Measurements from ENCODE around the gene TUBB2A. TPM values are rescaled to one million over a fixed set of nuclear protein-coding genes. Genes with fewer than 3 reads are reported as not detected.
"Not testable (repeated sequence)": the region's sequence is repeated elsewhere in the genome, so short reads cannot be mapped to it uniquely, and the experiment has no call there.

The TUBB2A gene
- polyA plus RNA-seq = 100 to 1,000 TPM in 1 of 3 donors, 10 to 100 TPM in 2; 32.2 to 267 (median 39.8) TPM

DNA sequence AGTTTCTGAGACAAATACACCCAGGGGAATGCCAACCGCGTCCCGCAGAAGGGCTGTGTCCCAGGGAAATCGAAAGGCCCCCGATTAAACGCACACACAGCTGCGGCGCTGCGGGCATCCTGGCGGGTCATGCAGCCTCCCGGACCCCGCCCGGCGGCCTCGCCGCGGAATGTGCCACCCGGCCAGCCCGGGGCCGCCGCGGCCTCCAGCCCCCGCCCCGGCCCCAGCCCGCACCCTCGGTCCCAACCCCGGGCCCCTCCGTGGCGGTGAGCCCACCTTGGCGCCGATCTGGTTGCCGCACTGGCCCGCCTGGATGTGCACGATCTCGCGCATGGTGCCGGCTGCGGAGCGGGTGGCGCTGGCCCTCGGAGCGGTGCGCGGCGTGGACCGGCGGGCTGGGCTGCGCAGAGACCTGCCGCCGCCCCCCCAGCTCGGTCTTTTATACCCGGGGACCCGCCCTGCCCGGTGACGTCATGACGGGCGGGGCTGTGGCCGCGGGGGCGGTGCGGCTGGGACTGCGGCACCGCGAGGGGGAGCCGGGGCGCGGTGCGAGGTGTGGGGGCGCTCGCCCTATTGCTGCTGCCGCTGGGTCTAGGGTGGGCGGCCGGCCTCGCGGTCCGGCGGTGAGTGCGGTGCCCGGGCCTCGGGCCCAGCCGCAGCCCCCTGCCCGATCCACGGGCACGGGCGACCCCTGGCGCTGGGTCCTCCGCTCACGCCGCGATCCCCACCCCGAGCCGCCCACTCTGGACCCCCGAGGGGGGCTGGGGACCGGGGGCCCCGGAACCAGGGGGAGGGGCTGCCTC lies at the start of gene TUBB2A:
TUBB2A (minus strand) TSS at position 414 of the 803 bp plus-strand sequence; CDS start at position 333, 81 bp downstream.
- 1% methylated on average over 48 to 95 of the region's 95 CpGs for WGBS, 3 donors
- peak within 1 kb of the TSS; percentile 34 for H3K27ac ChIP-seq (ENCODE audit: low read depth, low read length)

GRCh38 chr6:3206339-3207015 lies 49.1 kb upstream of the TUBB2A start:
- 79 to 90% (median 81%) methylated on average over 7 of the region's 7 CpGs for WGBS, 3 donors
- H3K27ac ChIP-seq (ENCODE audit: low read depth, low read length) = no peak overlapping the region

DNA sequence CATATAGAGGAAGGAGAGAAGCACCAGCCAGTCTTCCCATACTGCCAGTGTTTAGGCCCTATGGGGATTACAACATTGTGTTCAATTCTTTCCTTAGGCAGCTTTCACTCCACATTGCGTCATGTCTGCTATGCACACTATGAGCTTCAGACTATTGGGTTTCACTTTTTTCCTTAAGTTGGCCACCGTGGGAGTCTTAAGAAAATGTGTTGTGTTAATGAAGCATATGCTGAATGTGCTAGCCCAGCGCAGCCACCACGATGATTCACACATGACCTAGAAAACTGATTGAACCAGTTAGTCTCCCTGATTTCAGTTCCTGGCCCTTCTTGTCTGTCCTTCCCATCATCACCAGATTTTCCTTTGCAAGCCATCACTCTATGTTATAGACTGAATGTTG lies 48.6 kb upstream of the TUBB2A start:
- H3K27ac ChIP-seq (ENCODE audit: low read depth, low read length) = no peak overlapping the region
- WGBS, 3 donors = 62 to 87% (median 74%) methylated on average over 4 of the region's 4 CpGs

- whole genome bisulfite sequencing, 3 donors = 88 to 92% (median 89%) methylated on average over 6 of the region's 6 CpGs
- H3K27ac ChIP-seq (ENCODE audit: low read depth, low read length) = no peak overlapping the region
Measured at GRCh38 chr6:3204921-3205320, 47.6 kb upstream of the TUBB2A start.

DNA sequence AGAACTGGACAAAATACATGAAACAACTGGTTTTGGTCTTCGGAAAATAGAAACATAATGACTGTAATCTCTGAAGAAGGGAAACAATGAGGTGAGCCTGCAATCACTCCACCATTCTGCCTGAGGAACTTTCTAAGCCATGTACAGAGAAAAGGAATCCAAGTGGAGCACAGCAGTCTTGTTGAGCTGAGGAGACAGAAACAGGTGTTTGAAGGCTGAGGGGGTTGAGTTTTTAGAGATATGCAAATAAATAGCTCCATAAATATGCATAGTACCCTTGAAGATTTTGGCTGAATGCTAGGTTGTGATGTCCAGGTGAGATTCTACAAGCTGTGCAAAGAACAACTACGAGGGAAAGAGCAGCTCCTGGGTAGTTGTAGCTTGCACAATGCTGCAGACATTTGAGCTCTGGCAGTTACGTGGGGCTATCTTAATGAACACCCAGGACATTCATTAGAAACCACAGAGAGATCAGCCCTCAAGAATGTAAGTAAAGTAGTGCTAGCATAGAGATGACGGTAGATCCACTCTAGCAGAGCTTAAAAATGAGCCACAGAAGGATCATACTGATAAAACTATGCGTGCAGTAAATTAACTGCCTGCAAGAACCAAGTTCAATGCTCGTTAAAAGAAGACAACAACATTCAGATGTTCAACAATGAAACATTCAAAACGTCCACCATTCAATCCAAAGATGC lies 45.8 kb upstream of the TUBB2A start:
- 71 to 78% (median 77%) methylated on average over 7 of the region's 7 CpGs for WGBS, 3 donors
- no peak overlapping the region for H3K27ac ChIP-seq (ENCODE audit: low read depth, low read length)

DNA sequence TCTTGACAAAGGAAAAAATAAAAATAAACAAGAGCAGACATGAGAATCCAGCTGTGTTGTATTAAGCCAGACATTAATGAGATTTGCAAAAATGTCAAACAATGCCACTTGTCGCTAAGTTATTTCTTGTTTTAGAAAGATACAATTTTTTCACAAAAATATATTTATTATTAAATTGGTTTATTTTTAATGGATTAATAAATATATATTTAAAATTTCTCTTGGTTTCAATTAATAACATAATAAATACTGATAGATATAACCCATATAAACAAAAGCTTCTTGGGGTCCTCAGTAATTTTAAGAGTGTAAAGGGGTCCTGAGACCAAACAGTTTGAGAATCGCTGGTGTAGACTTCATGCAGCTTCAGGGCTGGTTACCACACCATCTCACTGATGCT lies 44.0 kb upstream of the TUBB2A start:
- H3K27ac ChIP-seq (ENCODE audit: low read depth, low read length) = no peak overlapping the region
- WGBS, 3 donors = 94 to 97% (median 96%) methylated on average over 2 of the region's 2 CpGs

- no peak overlapping the region for H3K27ac ChIP-seq (ENCODE audit: low read depth, low read length)
Measured at GRCh38 chr6:3200682-3201081, 43.3 kb upstream of the TUBB2A start.

GRCh38 chr6:3199382-3199781 lies 42.0 kb upstream of the TUBB2A start:
- H3K27ac ChIP-seq (ENCODE audit: low read depth, low read length) = no peak overlapping the region
- WGBS, 3 donors = 75 to 86% (median 78%) methylated on average over 5 of the region's 5 CpGs

DNA sequence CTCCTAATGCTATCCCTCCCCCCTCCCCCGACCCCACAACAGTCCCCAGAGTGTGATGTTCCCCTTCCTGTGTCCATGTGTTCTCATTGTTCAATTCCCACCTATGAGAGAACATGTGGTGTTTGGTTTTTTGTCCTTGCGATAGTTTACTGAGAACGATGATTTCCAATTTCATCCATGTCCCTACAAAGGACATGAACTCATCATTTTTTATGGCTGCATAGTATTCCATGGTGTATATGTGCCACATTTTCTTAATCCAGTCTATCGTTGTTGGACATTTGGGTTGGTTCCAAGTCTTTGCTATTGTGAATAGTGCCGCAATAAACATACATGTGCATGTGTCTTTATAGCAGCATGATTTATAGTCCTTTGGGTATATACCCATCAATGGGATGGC lies 40.4 kb upstream of the TUBB2A start:
- 77 to 95% (median 80%) methylated on average over 4 of the region's 5 CpGs for WGBS, 3 donors
- not testable (repeated sequence) for H3K27ac ChIP-seq (ENCODE audit: low read depth, low read length)

DNA sequence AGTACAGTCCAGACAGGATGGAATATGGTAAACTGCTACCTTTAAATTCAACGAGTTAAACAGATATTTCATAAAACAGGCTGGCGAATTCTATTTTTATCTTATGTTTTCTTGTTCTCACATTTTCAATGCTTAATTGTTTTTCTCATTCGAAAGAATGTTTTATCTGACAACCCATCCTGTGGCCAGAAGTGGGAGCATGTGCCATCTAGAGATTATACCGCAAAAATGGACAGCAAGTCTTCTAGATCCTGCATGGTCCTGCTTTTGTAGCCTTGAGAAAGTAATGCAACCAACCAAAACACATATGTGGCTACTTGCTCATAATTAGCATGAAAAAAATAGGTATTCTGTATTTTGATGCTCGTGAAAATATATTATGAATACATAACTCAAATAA lies 39.4 kb upstream of the TUBB2A start:
- H3K27ac ChIP-seq (ENCODE audit: low read depth, low read length) = no peak overlapping the region
- WGBS, 3 donors = 75 to 85% (median 84%) methylated on average over 5 of the region's 5 CpGs

- H3K27ac ChIP-seq (ENCODE audit: low read depth, low read length) = no peak overlapping the region
- 66 to 84% (median 82%) methylated on average over 16 of the region's 16 CpGs for WGBS, 3 donors
Measured at GRCh38 chr6:3195695-3196497, 38.6 kb upstream of the TUBB2A start.

GRCh38 chr6:3195420-3195694 lies 38.0 kb upstream of the TUBB2A start:
- no peak overlapping the region for H3K27ac ChIP-seq (ENCODE audit: low read depth, low read length)
- WGBS, 3 donors = 61 to 80% (median 73%) methylated on average over 5 of the region's 5 CpGs

- WGBS, 3 donors = 63 to 68% (median 63%) methylated on average over 18 to 19 of the region's 19 CpGs
Measured at GRCh38 chr6:3194535-3195419, 37.4 kb upstream of the TUBB2A start.

DNA sequence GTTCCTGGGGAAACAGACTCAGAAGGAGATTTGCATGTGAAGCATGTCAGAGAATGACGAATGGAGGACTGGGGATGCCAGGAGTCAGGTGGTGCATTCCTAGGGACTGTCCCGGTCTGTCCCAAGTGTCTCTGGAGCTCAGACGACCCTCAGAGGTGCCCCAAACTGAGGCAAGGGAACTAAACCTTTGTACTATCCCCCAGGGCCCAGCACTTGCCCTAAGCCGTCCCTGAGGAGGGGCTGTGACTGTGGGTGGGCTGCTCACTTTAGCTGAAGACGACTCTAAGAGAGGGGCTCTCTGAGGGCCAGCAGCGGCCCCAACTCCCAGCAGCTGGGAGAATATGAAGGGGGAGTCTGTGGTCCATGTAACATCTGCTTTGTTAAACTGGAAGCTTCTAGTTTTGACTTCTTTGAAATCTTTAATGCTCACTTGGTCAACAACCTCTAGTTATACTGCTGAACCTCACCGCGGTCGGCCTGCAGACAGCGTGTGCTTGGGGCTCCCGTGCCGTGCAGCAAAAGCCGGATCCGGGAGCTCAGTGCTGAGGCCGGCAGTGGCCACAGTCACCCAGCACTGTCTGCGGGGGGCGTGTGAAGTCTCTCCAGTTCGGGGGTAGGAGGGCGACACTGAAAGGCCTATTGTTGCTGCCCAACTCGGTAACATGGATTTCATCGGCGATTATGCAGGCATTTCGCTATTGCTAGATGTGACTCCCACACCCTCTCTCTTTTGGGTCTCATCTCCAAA lies 35.9 kb upstream of the TUBB2A start:
- H3K27ac ChIP-seq (ENCODE audit: low read depth, low read length) = no peak overlapping the region
- 86 to 88% (median 87%) methylated on average over 23 of the region's 23 CpGs for WGBS, 3 donors

More at GRCh38 chr6:3194535-3195419, 37.4 kb upstream of the TUBB2A start:
- no peak overlapping the region for H3K27ac ChIP-seq (ENCODE audit: low read depth, low read length)

DNA sequence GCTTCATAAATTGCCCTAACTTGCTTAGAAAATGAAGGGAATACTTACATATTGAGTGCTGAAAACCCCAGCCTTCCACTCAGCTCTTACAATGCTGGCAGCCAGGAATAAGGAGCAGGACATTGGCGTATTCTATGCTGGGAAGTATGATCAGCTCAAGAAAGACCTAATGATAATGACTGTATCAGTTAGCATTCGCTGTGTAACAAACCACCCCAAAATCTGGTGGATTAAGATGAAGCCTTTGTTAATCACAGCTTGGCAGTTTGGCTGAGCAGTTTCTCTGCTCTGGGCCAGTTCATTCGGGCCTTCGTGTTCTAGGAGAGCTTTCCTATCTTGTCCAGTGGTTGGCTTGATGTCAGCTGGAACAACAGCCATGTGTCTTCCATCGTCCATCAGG lies 33.4 kb upstream of the TUBB2A start:
- 91 to 96% (median 91%) methylated on average over 5 of the region's 5 CpGs for WGBS, 3 donors
- no peak overlapping the region for H3K27ac ChIP-seq (ENCODE audit: low read depth, low read length)

DNA sequence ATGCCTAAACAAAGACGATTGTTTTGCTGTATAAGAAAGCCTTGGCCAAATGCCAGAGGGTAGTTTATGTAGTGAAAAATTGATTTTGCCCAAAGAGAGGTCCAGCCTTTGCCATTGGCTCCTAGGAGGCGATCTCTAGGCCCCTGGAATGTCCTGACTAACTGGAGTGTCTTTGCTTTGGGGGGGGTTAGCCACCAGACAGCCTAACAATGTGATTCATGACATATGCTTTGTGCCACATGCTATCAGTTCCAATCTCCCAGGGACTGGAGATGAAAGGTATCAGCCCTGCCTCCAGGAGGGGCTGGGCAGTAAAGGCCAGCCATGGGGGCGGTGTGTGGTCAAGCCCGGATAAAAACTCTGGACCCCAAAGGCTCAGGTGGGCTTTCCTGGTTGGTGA lies 32.7 kb upstream of the TUBB2A start:
- 76 to 82% (median 77%) methylated on average over 4 of the region's 4 CpGs for WGBS, 3 donors
- no peak overlapping the region for H3K27ac ChIP-seq (ENCODE audit: low read depth, low read length)

DNA sequence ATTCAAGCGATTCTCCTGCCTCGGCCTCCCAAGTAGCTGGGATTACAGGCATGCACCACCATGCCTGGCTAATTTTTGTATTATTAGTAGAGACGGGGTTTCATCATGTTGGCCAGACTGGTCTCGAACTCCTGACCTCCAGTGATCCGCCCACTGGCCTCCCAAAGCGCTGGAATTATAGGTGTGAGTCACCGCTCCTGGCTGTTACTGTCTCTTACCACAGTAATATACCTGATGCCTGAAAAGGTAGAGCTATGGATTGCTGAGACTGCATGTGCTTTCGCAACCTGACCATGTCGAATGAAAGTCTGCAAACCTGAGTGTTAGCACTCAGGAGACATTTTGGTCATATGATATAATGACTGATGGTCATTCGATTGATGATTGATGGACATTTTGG lies 31.8 kb upstream of the TUBB2A start:
- WGBS, 3 donors = 93 to 95% (median 95%) methylated on average over 10 of the region's 10 CpGs
- H3K27ac ChIP-seq (ENCODE audit: low read depth, low read length) = not testable (repeated sequence)

Data from adipose tissue (tissue), 3 donors.